Sciatic nerve (tissue), 2 donors: Measurements from ENCODE around the gene TMPRSS9. TPM values are rescaled to one million over a fixed set of nuclear protein-coding genes. Genes with fewer than 3 reads are reported as not detected.

Experiments used
- ATAC-seq: fragments of 200-7000 bp; cut with Tn5 transposase; one replicate; pipeline ENCODE4 v1.9.1; 2020; ENCODE audit warnings: mild to moderate bottlenecking, moderate library complexity
- DNase-seq: peaks from one replicate; pipeline ENCODE4 v3.0.0-alpha.2; 2020; ENCODE audit warnings: low spot score
- intact Hi-C: fragments of 100-400 bp; cut with DNase I; formaldehyde crosslinking; loops from one replicate; pipeline ENCODE4 v1.14.2; 2022
- total RNA-seq: library from RNA; stranded (reverse); fragmentation: NEBNext Ultra II Directional; extraction: Animal tissue kit (Norgen Biotek cat#: 25700); gene quantifications from one replicate; pipeline ENCODE4 v1.2.1, GENCODE V29; 2021
- donor health status: DM: no; HTN: no; CAD: no.
- donor health status: DM: no; HTN: no; CAD: no.

The TMPRSS9 gene
- total RNA-seq, 1 donor from 2014 or later = not detected

DNA sequence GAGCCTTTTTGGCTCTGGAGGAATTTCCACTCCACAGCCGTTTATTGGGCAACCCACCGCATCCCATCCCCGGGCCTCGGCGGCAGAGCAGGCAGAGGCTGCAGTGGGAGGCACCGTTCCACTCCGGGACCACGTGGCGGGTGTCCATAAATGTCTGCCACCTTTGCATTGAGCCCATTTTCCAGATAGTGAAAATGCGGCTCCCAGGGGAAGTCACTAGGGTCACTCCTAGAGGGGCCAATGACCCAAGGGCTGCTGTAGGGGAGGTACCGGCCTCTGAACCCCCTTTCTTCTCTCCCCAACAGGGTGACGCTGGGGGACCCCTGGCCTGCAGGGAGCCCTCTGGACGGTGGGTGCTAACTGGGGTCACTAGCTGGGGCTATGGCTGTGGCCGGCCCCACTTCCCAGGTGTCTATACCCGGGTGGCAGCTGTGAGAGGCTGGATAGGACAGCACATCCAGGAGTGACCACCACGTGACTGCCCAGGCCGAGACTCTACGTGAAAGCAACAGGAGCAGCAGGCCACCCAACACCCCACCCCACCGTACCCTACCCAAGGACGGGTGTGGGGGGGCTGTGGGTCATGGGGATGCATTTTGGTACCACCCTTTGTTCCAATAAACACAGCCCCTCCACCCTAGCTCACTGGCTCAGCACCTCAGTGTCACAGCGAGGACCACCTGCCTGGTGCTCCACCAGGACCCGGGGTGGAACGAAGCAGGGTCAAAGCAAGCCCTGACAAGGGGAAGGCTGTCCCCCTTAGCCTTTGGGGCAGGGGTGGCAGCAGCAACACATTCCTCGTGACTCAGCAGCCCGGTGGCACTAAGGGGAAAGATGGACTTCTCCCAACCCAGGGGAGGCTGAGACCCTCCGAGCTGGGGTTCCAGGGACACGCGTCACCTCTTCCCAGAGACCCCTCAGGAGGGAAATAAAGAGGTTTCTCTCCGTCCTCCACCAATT, 65.8 kb downstream of the TMPRSS9 start:
- intact Hi-C loops = no loop called here
- no peak for DNase-seq
- no peak for ATAC-seq

DNA sequence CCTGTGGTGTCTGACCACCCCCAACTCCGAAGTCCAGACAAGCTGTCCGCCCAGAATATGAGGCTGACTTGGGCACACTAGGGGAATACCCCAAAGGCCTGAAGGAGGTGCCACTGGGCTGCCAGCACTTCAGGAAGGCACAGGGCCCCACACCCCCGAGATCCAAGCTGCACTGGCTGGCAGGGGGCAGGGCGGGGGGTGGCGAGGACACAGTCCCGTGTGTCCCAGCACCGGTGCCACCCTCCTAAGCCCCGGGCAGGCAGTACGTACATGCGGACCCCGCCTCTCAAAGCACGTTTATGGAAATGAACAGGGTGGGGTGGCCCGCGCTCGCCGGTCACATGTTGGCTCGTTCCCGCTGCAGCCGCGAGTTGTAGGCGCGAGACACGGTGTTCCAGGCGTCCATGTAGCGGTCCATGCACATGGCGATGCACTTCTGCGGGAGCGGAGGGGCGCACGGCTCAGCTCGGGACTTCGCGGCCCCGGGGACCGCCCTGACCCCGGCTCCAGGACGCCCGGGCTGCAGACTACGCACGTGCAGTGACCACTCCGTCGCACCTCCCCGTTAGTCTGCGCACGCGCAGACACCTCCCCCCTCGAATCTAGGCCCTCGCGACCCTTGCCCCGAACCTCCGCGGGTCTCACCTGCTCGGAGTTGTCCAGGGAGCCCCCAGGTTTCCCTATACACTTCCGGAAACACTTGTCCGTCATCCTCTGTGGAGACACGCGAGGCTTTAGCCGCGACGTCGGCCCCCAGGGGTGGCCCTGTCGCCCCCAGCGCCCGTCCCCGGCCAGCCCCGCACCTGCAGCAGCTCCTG, 66.8 kb downstream of the TMPRSS9 start:
- intact Hi-C loops = no loop called here
- ATAC-seq (peak; percentile 27), DNase-seq (peak; percentile 71)

- intact Hi-C loops = no loop called here
- DNase-seq = peak; percentile 99
- peak; percentile 97 for ATAC-seq
Observed at GRCh38 chr19:2427429-2428320, 67.6 kb downstream of the TMPRSS9 start, which contains the start of gene TIMM13. Gene TIMM13, minus strand, starts transcription at chr19:2427586. Its CDS starts 53 bp downstream, at chr19:2427533.

GRCh38 chr19:2428321-2428690, 68.2 kb downstream of the TMPRSS9 start:
- intact Hi-C loops = no loop called here
- ATAC-seq (peak; percentile 18), DNase-seq (peak; percentile 72)

GRCh38 chr19:2428756-2429711, 69.0 kb downstream of the TMPRSS9 start:
- DNase-seq (peak; percentile 61), ATAC-seq (no peak)
- intact Hi-C loops = no loop called here

GRCh38 chr19:2429917-2430535, 70.0 kb downstream of the TMPRSS9 start:
- ATAC-seq (no peak), DNase-seq (no peak)
- intact Hi-C loops = no loop called here

GRCh38 chr19:2431318-2432055, 71.4 kb downstream of the TMPRSS9 start:
- no peak for ATAC-seq
- intact Hi-C loops = no loop called here
- peak; percentile 56 for DNase-seq

- ATAC-seq (no peak), DNase-seq (peak; percentile 54)
- intact Hi-C loops = no loop called here
Observed at GRCh38 chr19:2432131-2432848, 72.2 kb downstream of the TMPRSS9 start.

- DNase-seq (peak; percentile 45), ATAC-seq (no peak)
- intact Hi-C loops = no loop called here
Observed at GRCh38 chr19:2433854-2434253, 73.8 kb downstream of the TMPRSS9 start.

GRCh38 chr19:2434267-2434666, 74.2 kb downstream of the TMPRSS9 start:
- peak; percentile 57 for DNase-seq
- no peak for ATAC-seq
- intact Hi-C loops = no loop called here

- peak; percentile 50 for DNase-seq
- ATAC-seq = no peak
- intact Hi-C loops = no loop called here
Observed at GRCh38 chr19:2434721-2435265, 74.7 kb downstream of the TMPRSS9 start.

- no peak for ATAC-seq
- DNase-seq = no peak
- intact Hi-C loops = no loop called here
Observed at GRCh38 chr19:2436384-2436783, 76.3 kb downstream of the TMPRSS9 start.

- no peak for ATAC-seq
- DNase-seq = no peak
- intact Hi-C loops = no loop called here
Observed at GRCh38 chr19:2436926-2437325, 76.9 kb downstream of the TMPRSS9 start.

GRCh38 chr19:2438178-2438577, 78.1 kb downstream of the TMPRSS9 start:
- intact Hi-C loops = no loop called here
- ATAC-seq (no peak), DNase-seq (no peak)

DNA sequence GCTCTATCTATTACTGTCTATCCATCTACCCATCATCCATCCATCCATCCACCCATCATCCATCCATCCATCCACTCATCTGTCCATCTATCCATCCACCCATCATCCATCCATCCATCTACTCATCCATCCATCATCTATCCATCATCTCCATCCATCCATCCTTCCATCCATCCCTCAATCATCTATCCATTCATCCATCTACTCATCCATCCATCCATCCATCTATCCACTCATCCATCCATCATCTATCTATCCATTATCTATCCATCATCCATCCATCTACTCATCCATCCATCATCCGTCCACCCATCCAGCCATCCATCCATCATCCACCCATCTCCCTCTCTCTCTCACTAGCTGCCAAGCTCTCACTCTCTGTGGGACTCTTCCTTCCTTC, 80.5 kb downstream of the TMPRSS9 start:
- intact Hi-C loops = no loop called here
- DNase-seq = no peak
- ATAC-seq = no peak
